Measurements from ENCODE around the gene WDFY2.

The WDFY2 gene

GRCh38 chr13:51632591-51633362 is 48.5 kb downstream of the WDFY2 start:
- H3K27me3 Mint-ChIP-seq (ENCODE audit: low read depth): no peaks in the 10 kb centered on the region
- peaks cover 26% of the 10 kb centered on the region for H3K4me1 Mint-ChIP-seq
- H3K4me3 Mint-ChIP-seq: no peak overlapping the region
- no peaks in the 10 kb centered on the region for H3K36me3 Mint-ChIP-seq (ENCODE audit: low read depth)
- peak overlapping the region; percentile 28 to 66 (median 41) for H3K27ac Mint-ChIP-seq
- TF ChIP-seq CTCF (IDR thresholded peaks at IDR 0.05; ENCODE audit: unreplicated experiment in 3 of 3): no peak
- H3K9me3 Mint-ChIP-seq: no peaks in the 10 kb centered on the region

- no peak overlapping the region for H3K27ac Mint-ChIP-seq
- no peak overlapping the region for H3K4me3 Mint-ChIP-seq
- H3K36me3 Mint-ChIP-seq (ENCODE audit: low read depth): no peaks in the 10 kb centered on the region
- peaks cover 4% of the 10 kb centered on the region for H3K27me3 Mint-ChIP-seq (ENCODE audit: low read depth)
- no peaks in the 10 kb centered on the region for H3K9me3 Mint-ChIP-seq
- TF ChIP-seq CTCF (IDR thresholded peaks at IDR 0.05; ENCODE audit: unreplicated experiment in 3 of 3): no peak
- peaks cover 32% of the 10 kb centered on the region for H3K4me1 Mint-ChIP-seq
These were observed 51.0 kb downstream of the WDFY2 start for GRCh38 chr13:51635137-51635878.

GRCh38 chr13:51636349-51636890 is 52.2 kb downstream of the WDFY2 start:
- H3K27me3 Mint-ChIP-seq (ENCODE audit: low read depth): peaks cover 4% of the 10 kb centered on the region

GRCh38 chr13:51637852-51638215 is 53.6 kb downstream of the WDFY2 start:
- H3K36me3 Mint-ChIP-seq (ENCODE audit: low read depth): no peaks in the 10 kb centered on the region
- peaks cover 24% of the 10 kb centered on the region for H3K4me1 Mint-ChIP-seq
- TF ChIP-seq CTCF (IDR thresholded peaks at IDR 0.05; ENCODE audit: unreplicated experiment in 3 of 3): no peak
- H3K4me3 Mint-ChIP-seq: no peak overlapping the region
- no peaks in the 10 kb centered on the region for H3K9me3 Mint-ChIP-seq
- peaks cover 4% of the 10 kb centered on the region for H3K27me3 Mint-ChIP-seq (ENCODE audit: low read depth)
- H3K27ac Mint-ChIP-seq: no peak overlapping the region

More at GRCh38 chr13:51636349-51636890, 52.2 kb downstream of the WDFY2 start:
- peak overlapping the region in 1 of 3 experiments; percentile 56 for H3K27ac Mint-ChIP-seq
- TF ChIP-seq CTCF (IDR thresholded peaks at IDR 0.05; ENCODE audit: unreplicated experiment in 3 of 3): no peak
- H3K4me3 Mint-ChIP-seq: no peak overlapping the region
- peaks cover 32% of the 10 kb centered on the region for H3K4me1 Mint-ChIP-seq
- no peaks in the 10 kb centered on the region for H3K9me3 Mint-ChIP-seq
- H3K36me3 Mint-ChIP-seq (ENCODE audit: low read depth): no peaks in the 10 kb centered on the region

- Mint-ChIP-seq H3K36me3 (ENCODE audit: low read depth) (no peaks in the 10 kb centered on the region), H3K4me3 (no peak overlapping the region), H3K27me3 (ENCODE audit: low read depth) (peaks cover 4% of the 10 kb centered on the region), H3K4me1 (peaks cover 21% of the 10 kb centered on the region), H3K9me3 (no peaks in the 10 kb centered on the region), H3K27ac (no peak overlapping the region)
- no peak for TF ChIP-seq CTCF (IDR thresholded peaks at IDR 0.05; ENCODE audit: unreplicated experiment in 3 of 3)
These were observed 54.1 kb downstream of the WDFY2 start for GRCh38 chr13:51638216-51638871.

Data from nephron (organoid).